HG02852 (cell line): ENCODE measurements around the gene ATP5IF1.
A peak's percentile ranks its signal among the peaks of the same experiment; 100 is the strongest.

Source experiments
- ATAC-seq: cut with Tn5 transposase; IDR thresholded peaks from one replicate; pipeline ENCODE4 v1.9.1; 2021; ENCODE audit warnings: mild to moderate bottlenecking, moderate library complexity; ENCODE audit not compliant: unreplicated experiment

ATP5IF1 gene

DNA sequence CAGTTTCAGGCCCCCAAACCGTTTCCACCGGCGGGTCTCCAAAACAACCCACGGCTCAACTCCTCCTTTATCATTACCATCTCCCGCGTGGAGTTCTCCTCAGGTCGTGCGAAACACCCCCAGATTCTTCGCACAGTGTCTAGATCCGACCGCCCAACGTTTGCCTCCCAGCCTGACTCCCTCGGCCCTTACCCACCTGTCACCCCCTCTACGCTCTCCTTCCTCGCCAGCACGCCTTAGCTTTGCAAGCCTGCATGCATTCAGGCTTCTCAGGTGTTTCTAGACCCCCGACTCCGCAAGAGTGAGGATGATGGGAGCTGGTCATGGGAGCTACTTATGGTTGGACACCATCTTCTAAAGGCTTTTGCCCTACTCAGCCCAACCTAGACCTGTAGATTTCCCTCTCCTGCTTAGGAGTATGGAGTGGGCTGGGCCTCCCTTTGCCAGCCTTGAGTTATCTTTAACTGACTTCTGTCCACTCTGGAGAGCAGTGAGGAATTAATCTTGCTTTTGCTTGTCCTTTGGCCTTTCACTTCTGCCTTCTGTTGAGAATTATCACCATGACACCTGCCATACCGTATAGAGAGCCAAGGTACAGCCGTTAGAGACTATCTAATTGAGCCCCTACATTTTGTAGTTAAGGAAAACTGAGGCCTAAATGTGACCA is 865 bp downstream of the ATP5IF1 start:
- ATAC-seq: no peak

DNA sequence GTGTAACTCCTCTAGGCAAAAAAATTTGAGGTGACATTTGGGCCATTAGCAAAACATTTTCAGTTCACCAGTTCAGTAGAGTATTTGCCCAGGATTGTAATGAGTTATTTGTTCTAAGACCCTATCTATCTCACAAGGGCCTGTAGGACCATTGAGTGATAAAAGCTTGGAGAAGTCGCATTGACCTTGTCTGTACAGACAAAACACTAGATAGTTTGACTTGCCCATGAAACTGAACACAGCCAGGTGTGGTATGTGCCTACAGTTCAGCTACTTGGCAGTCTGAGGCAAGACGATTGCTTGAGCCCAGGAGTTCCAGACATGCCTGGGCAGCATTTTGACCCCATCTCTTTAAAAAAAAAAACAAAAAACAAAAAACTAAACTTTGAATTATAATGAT is 3.1 kb downstream of the ATP5IF1 start:
- ATAC-seq: no peak

DNA sequence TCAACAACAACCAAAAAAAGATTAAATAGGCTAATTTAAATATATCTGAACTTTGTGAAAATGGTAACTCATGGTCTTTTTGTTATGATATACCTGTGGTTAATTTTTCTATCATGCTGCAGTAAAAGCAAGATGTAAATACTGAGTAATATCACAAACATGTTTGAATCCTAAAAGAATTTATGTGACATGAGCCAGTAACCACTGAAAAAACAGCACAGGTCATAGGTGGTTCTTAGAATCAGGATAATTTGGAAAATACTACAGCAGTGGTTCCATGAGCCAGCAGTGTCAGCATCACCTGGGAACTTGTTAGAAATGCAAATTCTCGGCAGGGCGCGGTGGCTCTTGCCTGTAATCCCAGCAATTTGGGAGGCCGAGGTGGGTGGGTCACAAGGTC is 4.1 kb downstream of the ATP5IF1 start:
- no peak for ATAC-seq

DNA sequence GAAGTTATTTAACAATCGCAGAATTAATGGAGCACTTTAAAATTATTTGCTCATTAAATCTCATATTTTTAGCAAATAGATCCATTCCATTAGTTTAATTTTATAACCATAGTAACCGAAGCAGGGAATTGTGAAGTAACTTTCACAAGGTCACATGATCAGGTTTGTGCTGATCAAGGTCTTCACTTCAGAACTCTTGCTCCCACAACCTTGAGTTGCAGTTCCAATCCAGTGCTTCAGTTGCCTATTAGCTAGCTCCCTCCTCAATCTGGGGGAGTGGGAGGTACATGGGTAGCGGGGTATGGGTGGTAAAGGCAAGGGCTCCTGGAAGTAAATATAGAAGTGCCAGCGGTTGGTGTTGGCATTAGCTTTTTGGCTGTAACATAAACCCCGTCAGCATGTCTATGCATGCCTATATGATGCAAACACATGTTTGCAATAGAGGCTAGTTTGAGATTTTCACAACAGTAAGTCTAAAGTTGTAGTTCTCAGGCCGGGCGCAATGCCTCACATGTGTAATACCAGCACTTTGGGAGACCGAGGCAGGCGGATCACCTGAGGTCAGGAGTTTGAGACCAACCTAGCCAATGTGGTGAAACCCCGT is 5.8 kb downstream of the ATP5IF1 start:
- ATAC-seq: no peak

DNA sequence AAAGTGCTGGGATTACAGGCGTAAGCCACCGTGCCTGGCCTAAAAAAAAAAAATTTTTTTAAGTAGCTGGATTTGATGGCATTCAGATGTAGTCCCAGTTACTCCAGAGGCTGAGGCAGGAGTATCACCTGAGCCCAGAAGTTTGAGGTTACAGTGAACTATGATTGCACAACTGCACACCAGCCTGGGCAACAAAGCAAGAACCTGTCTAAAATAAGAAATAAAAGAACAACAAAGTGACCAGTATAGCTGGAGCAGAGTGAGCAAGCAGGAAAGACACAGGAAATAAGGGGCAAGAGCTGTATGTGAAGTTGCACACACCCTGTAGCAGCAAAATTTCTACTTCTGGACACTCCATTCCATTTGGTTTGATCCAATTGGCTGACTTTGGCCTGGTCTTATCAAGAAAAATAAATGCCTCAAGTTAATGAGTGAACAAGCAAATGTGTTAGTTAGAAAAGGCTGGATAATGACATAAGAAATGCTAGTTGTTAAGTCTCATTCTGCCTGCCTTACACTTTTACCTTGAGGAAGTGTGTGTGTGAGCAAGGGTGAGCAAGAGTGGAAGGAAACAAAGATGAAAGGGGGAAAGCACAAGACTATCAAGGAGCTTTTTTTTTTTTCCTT is 7.9 kb downstream of the ATP5IF1 start:
- ATAC-seq: no peak

DNA sequence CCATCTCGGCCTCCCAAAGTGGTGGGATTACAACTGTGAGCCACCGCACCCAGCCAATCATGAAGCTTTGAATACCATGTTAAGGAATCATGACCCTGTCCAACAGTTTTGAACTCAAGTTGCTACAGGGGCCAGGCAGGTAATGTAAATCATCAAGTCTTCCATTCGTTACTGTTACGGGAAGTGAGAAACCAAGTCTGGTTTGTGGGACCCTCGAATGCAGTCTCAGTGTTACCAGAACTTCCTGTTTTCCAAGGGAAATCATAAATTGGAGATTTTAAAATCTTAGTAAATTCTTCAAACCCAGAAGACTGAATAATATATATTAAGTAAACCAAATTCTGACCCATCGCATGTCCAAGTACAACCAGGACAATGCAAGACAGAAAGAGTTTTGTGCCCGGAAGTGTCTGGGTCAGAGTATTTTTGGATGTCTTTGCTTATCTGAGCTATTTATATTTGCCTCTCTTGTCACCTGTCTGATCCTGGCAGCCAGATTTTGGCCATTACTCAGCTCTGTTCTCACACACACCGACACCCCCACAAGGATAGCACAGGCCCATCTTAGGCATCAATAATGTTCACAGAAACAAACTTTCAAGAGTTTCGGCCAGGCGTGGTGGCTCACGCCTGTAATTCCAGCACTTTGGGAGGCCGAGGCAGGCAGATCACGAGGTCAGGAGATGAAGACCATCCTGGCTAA is 8.8 kb downstream of the ATP5IF1 start:
- ATAC-seq: peak; percentile 30

DNA sequence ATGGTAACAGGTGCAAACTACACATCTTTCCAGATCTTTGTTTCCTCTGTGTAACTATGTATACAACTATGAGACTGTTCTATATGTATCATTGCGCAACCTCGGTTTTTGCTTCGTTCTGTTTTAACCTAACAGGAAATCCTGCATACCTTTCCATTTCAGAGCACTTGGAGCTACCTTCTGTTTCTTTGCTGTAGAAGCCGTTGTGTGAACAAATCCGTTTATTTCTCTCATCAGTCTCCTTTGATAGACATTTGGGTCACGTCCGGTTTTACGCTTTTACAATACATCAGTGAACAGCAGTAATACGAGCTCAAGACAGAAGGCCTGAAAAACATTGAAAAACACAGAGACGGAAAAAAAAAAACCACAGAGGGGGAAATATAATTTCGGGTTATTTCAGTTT is 10.5 kb downstream of the ATP5IF1 start:
- ATAC-seq: no peak

DNA sequence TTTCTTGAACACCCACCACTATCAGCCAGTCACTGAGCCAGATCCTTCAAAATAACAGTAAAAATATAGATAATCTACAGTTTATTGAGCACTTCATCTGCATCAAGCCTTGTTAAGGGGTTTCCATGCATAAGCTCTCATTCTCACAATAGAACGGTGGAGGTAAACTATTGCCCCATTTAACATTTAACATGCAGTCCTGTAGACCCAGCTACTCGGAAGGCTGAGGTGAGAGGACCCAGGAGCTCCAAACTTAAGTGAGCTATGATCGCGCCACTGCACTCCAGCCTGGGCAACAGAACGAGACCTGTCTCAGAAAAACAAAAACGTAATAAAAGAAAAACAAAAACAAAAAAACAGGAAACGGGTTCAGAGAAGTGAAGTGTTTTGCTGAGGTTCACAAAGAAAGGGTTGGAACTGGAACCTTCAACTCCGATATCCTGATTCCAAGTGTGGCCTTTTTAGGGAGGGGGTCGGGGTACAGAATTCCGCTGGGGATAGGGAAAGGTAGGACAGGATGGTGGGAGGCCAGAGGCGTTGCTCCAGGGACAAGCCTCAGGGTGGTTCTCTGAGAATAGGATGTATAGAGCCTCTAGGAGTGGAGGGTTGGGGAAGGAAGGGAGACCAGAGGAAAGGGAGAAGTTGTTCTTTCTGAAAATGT is 11.8 kb downstream of the ATP5IF1 start:
- no peak for ATAC-seq

DNA sequence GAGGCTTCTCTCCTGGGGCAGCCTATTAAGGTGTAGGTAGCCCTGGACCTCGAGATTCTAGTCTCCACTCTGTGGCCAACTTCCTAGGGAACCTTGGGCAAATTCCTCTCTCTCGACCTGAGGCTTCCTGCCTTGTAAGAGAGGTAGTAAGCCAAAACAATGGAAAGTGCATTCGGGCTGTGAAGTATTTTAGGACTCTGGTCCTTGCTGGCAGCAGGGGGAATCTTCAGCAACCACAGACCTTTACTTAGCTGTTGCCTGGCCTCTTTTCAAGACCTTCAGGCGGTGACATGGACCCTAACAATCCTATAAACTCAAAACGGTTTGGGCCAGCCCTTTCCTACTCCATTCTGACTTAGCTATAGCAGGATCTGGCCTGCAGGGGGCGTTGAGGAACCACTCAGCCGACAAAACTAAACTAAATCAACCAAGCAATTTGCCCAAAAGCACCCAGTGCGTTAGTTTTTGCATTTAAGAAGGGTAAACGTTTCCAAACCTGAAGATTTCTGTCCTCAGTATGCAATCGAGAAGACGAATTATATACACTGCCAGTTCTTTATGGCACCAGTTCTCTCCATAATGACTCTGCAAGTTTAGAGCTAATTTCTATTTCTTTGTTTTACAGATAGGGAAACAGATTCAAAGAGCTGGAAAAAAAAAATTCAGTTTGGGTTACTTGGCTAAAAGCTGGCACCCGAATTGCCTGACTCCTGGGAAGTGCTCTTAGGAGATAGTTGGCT is 12.5 kb downstream of the ATP5IF1 start:
- ATAC-seq: no peak

DNA sequence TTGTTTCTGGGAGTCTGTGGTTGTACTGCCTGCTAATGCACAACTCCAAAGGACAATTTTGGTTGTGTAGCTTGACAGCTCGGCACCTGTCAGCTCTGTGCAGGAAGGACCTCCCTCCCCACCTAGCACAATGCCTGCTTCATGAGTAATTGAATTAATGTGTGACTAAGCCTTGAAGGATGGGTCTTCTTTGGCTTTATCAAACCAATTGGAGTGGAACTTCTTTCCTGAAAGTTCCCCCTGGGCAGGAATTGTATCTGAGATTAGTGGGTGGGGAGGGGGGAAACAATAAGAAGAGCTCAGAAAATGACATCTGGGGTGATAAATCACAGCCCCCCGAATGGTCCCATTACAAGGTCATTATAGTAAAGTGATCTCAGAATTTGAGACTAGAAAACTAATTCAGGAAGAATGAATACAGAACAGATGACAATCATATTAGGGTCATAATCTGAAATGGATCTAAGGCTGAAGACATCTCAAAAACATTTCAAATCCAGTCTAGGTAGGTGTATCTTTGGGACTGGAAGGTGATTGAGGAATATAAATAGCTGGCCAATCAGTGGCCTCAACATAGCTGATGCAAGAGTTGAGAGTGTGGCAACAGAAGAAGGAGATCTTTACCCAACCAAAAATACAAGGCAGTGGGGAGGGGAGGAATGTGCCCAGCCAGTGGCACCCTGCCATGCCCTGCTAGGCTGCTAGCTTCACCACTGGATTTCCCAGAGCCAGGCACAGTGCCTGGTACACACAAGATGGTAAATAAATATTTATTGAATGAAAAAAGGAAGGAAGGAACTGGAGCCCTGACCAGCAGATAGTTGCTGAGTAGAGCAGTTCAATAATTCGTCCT is 13.3 kb downstream of the ATP5IF1 start:
- ATAC-seq: no peak

DNA sequence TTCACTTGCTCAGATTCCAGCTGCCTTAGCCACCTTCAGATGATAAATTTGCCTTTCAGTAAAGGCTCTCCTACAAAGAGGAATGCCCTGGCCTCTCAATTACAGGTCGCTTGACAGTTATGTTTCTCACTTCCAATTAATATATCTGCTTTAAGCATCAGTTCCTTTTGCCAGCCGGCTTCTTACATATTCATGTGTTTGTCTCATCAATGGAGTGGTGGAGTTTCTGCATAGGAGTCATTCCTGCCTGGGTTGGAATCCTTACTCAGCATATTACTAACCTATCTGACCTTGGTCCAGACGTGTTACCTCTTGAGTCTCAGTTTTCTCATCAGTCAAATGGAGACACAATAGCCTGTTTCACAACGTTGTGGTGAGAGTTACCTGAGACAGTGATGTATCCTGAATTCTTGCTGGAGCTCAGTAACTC is 14.0 kb downstream of the ATP5IF1 start:
- ATAC-seq: no peak

DNA sequence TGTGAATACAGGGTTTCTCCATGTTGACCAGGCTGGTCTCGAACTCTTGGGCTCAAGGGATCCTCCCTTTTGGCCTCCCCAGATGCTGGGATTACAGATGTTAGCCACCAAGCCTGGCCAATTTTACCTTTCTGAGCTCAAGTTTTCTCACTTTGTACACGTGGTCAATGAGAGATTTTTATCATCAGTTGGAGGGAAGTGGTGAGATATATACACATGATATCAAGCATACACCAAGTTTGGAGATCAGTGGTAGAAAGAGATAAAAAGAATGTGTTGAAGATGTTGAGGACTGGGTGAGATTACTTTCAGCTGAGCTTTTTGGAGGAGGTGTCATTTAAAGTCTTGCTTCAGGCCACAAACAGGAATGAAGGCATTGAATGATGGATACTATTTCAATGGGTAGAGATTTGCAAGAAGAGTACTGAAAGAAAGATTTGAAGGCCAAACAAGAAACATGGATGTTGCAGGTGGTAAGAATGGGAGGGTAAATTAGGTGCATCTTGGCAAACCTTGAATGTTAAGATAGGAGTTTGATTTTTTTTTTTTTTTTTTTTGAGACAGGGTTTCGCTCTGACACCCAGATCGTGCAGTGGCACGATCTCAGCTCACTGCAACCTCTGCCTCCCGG is 20.4 kb downstream of the ATP5IF1 start:
- ATAC-seq: no peak

DNA sequence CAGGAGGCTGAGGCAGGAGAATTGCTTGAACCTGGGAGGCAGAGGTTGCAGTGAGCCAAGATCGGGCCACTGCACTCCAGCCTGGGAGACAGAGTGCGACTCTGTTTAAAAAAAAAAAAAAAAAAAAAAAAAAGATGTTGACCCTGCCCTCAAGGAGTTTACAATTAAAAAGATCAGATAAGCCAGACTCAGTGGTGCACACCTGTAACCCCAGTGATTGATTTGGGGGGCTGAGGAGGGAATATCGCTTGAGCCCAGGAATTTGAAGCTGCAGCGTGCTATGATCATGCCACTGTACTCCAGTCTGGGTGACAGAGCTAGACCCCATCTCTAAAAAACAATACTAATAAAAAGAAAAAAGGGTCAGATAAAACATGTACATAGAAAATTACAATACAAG is 21.8 kb downstream of the ATP5IF1 start:
- no peak for ATAC-seq

DNA sequence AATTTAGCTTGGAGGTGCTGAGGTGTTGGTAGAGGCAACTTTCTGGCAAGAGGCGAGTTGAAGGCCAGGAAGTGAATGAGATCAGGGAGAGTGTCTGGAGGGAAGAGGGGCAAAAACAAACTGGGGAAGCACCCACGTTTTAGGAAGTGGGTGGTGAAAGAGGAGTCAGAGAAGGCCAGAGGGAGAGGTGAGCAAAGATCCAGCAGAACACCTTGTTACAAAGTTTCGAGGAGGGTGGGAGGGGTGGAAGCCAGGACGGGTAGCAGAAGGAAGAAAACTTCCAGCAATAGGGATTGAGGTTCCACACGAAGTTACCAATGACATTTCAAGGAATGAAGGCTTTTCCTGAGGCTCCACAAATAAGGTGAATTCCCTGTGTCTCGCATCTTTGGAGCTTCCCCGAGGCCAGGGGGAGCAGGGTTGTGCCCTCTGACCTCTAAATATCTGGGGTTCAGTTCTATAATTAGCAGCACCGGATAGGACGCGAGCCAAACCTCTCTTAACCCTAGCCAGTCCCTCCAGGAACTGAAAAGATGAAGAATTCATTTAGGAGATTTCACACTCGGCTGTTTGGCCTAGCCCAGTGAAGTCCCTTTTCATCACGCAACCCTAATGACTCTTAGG is 22.8 kb downstream of the ATP5IF1 start:
- ATAC-seq: no peak

DNA sequence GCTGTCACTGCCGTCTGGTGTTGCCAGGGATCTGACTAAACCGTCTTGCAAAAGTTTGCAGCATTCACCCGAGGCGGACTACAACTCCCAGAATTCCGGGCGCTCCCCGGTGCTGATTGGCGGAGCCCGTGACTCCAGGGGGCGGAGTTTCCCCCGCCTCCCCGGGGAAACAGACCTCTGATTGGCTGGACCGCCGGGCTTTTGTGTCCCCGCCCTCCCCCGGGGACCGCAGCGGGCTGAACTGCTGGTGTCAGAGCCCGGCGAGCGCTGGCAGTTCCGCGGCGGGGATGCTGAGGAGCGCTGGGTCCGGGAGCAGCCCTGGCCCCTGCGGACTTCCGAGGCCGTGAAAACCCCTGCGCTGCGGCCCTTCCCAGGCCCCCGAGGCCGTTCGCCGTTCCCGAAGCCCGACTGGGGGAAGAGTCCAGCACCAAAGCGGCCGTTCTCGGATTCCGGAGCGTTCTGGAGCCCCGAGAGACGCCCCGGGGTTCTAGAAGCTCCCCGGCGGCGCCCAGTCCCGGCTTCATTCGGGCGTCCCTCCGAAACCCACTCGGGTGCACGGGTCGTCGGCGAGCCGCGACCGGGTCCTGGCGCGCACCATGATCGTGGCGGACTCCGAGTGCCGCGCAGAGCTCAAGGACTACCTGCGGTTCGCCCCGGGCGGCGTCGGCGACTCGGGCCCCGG is 23.5 kb downstream of the ATP5IF1 start, which contains the start of gene SESN2:
Gene SESN2 (plus strand): TSS at position 267 of the 682 bp plus-strand sequence. CDS start 330 bp downstream, at position 597.
- peak; percentile 96 for ATAC-seq

DNA sequence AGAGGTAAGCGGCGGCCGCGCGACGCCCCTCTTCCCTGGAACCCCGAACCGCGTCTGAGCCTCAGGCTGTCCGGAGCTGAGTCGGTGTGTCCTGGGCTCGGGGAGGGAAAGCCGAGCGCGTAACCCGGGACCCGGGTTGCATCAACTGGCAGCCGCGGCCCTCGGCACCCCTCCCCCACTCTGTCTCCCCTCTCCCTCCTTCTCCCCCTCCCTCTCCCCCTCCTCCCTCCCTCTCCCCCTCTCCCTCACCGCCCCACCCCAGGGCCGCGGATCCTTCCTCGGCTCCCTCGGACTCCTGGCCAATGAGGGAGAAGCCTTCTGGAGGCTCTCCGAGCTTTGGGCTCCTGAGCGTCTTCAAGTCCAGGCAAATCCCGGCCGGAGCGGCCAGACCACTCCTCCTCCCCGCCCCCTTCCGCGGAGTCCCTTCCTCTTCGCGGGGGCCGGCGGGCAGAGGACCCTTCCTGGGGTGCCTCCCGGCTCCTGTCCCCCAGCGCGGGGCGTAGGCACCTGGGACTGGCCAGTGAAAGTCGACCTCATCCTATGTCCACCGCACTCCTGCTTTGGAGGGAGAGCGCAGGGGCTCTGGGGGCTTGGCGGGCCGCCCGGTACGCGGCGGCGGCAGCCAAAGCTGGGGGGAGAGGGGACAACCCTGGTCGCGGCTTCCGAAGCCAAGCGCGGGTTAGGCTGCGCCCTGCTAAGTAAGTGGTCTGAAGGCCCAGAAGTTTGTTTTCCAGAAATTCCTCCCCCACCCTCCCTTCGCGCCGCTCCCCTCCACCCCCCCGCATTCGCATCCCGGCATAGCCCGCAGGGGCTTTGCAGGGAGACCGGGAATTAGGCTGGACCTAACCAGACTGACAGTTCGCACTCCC is 24.2 kb downstream of the ATP5IF1 start:
- peak; percentile 14 for ATAC-seq

DNA sequence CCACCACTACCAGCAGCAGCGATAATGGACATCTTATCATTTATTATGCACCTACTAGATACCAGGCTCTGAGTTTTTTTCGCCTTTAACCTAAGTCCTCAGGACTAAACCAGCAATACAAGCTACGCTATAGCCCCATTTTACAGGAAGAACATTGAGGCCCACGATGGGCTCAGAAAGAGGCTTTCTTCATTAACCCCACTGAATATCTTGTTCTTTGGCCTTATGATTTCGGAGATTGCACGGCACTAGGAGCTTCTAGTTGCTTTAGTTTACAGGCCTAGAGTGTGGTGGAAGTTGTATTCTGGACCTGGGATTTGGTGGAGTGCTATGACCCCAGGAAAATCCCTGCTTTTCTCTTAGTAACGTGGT is 24.9 kb downstream of the ATP5IF1 start:
- no peak for ATAC-seq
